ENCODE results near the gene TPSD1. TPM values are rescaled to one million over a fixed set of nuclear protein-coding genes. Genes with fewer than 3 reads are reported as not detected.
"Not testable (repeated sequence)": the region's sequence is repeated elsewhere in the genome, so short reads cannot be mapped to it uniquely, and the experiment has no call there.

TPSD1 gene
- total and polyA plus RNA-seq, 9 of the 15 experiments (the other 6 are each of a cell fraction or from before 2014, with no cell fraction given), result not detected

DNA sequence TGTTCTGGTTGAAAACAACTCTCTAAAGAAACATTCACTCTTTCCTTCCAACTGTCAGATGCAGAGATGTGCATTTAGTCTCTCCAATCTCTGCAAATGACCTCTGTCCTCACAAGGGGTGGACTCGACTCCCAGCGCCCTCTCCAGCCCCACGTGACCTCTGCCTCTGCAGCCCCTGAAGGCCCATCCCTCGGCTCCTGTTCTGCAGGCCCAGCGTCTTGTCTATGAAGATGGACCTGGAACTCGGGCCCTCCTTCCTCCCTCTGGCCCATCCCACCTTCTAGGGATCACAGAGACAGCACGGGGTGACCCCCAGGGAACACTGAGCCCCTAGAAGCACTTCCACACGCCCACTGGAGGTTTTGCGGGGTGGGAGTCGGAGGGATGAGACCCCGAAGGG, 12.5 kb upstream of the TPSD1 start:
- in situ Hi-C loops (cut with MboI); ATAC-seq; H3K9me3 ChIP-seq (replicated peaks; ENCODE audit: control insufficient read depth, insufficient read depth, low read depth, low read length); intact Hi-C loops (cut with micrococcal nuclease); POLR2A ChIA-PET; H2AFZ ChIP-seq (ENCODE audit: low read depth, low read length); DNase-seq (ENCODE audit: extremely low read depth in 1 of 4, low spot score in 3 of 4); FAIRE-seq; H3K4me2 ChIP-seq (ENCODE audit: insufficient read depth, low read length); H3K27ac ChIP-seq (ENCODE audit: extremely low read depth, low read depth, low read length); H3K79me2 ChIP-seq (ENCODE audit: control insufficient read depth, insufficient read depth, low read length); BruUV-seq (replicated peaks); H3K4me3 ChIP-seq; CTCF ChIA-PET (ENCODE audit: low intra/inter-chr PET ratio); H3K9ac ChIP-seq (ENCODE audit: insufficient read depth in 1 of 2, low read depth in 2 of 2, low read length in 2 of 2); H4K20me1 ChIP-seq (replicated peaks; ENCODE audit: control insufficient read depth, insufficient read depth, low read length); H3K9me1 ChIP-seq (ENCODE audit: control insufficient read depth, insufficient read depth, low read length); H3K36me3 ChIP-seq (ENCODE audit: control insufficient read depth, insufficient read depth, low read length): not testable (repeated sequence)
- Histone ChIP-seq H3K27me3 (ENCODE audit: control insufficient read depth in 2 of 2, insufficient read depth in 2 of 2, low read length in 2 of 2) (peaks cover 7 to 29% of the 10 kb centered on the region in 2 experiments; a peak in 3 of 5 replicates), H3K4me1 (replicated peaks in 1 of 2; ENCODE audit: control insufficient read depth in 2 of 2, insufficient read depth in 2 of 2, low read length in 2 of 2) (peaks cover 0 to 22% of the 10 kb centered on the region in 2 experiments; a peak in 2 of 5 replicates)
- WGBS (ENCODE audit: insufficient coverage, low coverage, missing lambda C conversion rate), result 0% methylated on average over 6 of the region's 11 CpGs
- TF ChIP-seq, protein P1, sequence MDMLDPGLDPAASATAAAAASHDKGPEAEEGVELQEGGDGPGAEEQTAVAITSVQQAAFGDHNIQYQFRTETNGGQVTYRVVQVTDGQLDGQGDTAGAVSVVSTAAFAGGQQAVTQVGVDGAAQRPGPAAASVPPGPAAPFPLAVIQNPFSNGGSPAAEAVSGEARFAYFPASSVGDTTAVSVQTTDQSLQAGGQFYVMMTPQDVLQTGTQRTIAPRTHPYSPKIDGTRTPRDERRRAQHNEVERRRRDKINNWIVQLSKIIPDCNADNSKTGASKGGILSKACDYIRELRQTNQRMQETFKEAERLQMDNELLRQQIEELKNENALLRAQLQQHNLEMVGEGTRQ (CRISPR knock-in tag; IDR thresholded peaks at IDR 0.05), result 0 out of 2 replicates have a peak, but pooled peaks have one; percentile 29
- TF ChIP-seq, protein P2, sequence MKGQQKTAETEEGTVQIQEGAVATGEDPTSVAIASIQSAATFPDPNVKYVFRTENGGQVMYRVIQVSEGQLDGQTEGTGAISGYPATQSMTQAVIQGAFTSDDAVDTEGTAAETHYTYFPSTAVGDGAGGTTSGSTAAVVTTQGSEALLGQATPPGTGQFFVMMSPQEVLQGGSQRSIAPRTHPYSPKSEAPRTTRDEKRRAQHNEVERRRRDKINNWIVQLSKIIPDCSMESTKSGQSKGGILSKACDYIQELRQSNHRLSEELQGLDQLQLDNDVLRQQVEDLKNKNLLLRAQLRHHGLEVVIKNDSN (CRISPR knock-in tag; IDR thresholded peaks at IDR 0.05), result peak; percentile 59

DNA sequence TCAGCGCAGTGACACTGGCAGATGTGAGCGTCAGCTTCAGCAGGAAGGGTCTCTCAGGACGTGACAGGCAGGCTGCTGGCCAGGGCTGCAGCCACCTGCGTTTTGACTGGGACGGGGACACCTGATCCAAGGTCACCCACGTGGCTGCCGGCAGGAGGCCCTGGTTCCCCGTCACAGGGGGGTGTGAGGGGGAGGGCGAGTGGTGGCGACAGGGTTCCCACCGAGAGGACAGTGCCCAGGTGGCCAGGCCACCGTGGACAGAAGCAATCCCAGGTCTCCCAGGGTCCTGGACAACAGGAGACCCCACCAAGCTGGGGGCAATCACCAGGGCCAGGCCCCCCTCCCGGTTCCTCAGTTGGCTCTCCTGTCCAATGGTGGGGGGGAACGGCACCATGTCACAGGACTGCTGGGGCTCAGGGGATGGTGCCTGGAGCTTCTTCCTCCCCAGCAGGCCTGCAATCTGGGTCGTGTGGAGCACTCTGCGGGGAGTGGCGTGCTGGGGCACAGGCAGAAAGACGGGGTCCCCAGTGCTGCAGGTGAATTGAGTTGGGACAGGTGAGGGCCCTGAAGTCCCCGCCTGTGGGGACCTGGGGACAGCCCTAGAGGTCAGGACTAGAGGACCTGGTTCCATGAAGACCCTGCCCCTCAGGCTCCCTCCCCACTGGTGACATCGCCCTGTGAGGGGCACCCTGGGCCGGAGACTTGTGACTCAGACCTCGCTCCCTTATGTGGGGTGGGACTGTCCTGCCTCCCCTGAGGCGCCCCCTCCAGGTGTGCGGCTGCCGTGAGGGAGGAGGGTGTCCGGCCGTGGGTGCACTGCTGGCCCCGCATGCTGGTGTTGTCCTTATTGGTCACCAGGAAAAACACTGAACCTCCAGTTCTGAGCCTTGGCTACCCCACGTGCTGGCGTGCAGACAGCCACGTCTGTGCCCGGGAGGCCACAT, 11.7 kb upstream of the TPSD1 start:
- H3K79me2 ChIP-seq (ENCODE audit: control insufficient read depth, insufficient read depth, low read length); CTCF ChIA-PET (ENCODE audit: low intra/inter-chr PET ratio); H3K9me3 ChIP-seq (replicated peaks; ENCODE audit: control insufficient read depth, insufficient read depth, low read depth, low read length); H3K36me3 ChIP-seq (ENCODE audit: control insufficient read depth, insufficient read depth, low read length); DNase-seq (ENCODE audit: extremely low read depth in 1 of 4, low spot score in 3 of 4); H3K9ac ChIP-seq (ENCODE audit: insufficient read depth in 1 of 2, low read depth in 2 of 2, low read length in 2 of 2); H3K27ac ChIP-seq (ENCODE audit: extremely low read depth, low read depth, low read length); in situ Hi-C loops (cut with MboI); H3K9me1 ChIP-seq (ENCODE audit: control insufficient read depth, insufficient read depth, low read length); H2AFZ ChIP-seq (ENCODE audit: low read depth, low read length); FAIRE-seq; ATAC-seq; H3K4me3 ChIP-seq; H4K20me1 ChIP-seq (replicated peaks; ENCODE audit: control insufficient read depth, insufficient read depth, low read length); intact Hi-C loops (cut with micrococcal nuclease); H3K4me2 ChIP-seq (ENCODE audit: insufficient read depth, low read length); BruUV-seq (replicated peaks): not testable (repeated sequence)
- Histone ChIP-seq H3K27me3 (ENCODE audit: control insufficient read depth in 2 of 2, insufficient read depth in 2 of 2, low read length in 2 of 2) (peaks cover 7 to 29% of the 10 kb centered on the region in 2 experiments; a peak in 3 of 5 replicates), H3K4me1 (replicated peaks in 1 of 2; ENCODE audit: control insufficient read depth in 2 of 2, insufficient read depth in 2 of 2, low read length in 2 of 2) (peaks cover 0 to 19% of the 10 kb centered on the region in 2 experiments; a peak in 2 of 5 replicates)
- POLR2A ChIA-PET, result interaction anchor here (1.0 kb wide), 1 partner anchor 21 kb away, joined by 5 read pairs; no protein-coding TSS in a partner anchor
- 6% methylated on average over 14 of the region's 32 CpGs for WGBS (ENCODE audit: insufficient coverage, low coverage, missing lambda C conversion rate)
